SKM-1 (cell line): Measurements from ENCODE around the gene ARHGAP15.

Experiments
- DNase-seq: peaks from one replicate; lab custom pipeline; 2025; ENCODE audit not compliant: unreplicated experiment; lab: John Stamatoyannopoulos, UW

The ARHGAP15 gene

GRCh38 chr2:143704451-143705106 lies 575.4 kb downstream of the ARHGAP15 start:
- DNase-seq = no peak

GRCh38 chr2:143705108-143705707 lies 576.0 kb downstream of the ARHGAP15 start:
- DNase-seq = no peak

GRCh38 chr2:143706354-143706753 lies 577.1 kb downstream of the ARHGAP15 start:
- no peak for DNase-seq

GRCh38 chr2:143708682-143709081 lies 579.5 kb downstream of the ARHGAP15 start:
- no peak for DNase-seq

- no peak for DNase-seq
Observed at GRCh38 chr2:143710196-143710595, 581.0 kb downstream of the ARHGAP15 start.

GRCh38 chr2:143710879-143711278 lies 581.7 kb downstream of the ARHGAP15 start:
- DNase-seq = no peak

GRCh38 chr2:143716522-143716921 lies 587.3 kb downstream of the ARHGAP15 start:
- DNase-seq = no peak

GRCh38 chr2:143717053-143717452 lies 587.8 kb downstream of the ARHGAP15 start:
- no peak for DNase-seq

- DNase-seq = no peak
Observed at GRCh38 chr2:143717536-143718168, 588.4 kb downstream of the ARHGAP15 start.

GRCh38 chr2:143718745-143719144 lies 589.5 kb downstream of the ARHGAP15 start:
- no peak for DNase-seq

- DNase-seq = no peak
Observed at GRCh38 chr2:143719406-143719805, 590.2 kb downstream of the ARHGAP15 start.

GRCh38 chr2:143720095-143720664 lies 591.0 kb downstream of the ARHGAP15 start:
- no peak for DNase-seq

GRCh38 chr2:143725400-143725799 lies 596.2 kb downstream of the ARHGAP15 start:
- DNase-seq = no peak

- no peak for DNase-seq
Observed at GRCh38 chr2:143726151-143726845, 597.1 kb downstream of the ARHGAP15 start.

GRCh38 chr2:143728498-143728897 lies 599.3 kb downstream of the ARHGAP15 start:
- DNase-seq = no peak

GRCh38 chr2:143729296-143729814 lies 600.1 kb downstream of the ARHGAP15 start:
- no peak for DNase-seq

GRCh38 chr2:143730155-143730952 lies 601.1 kb downstream of the ARHGAP15 start:
- DNase-seq = no peak

- DNase-seq = no peak
Observed at GRCh38 chr2:143730953-143731260, 601.7 kb downstream of the ARHGAP15 start.

- no peak for DNase-seq
Observed at GRCh38 chr2:143732076-143732475, 602.9 kb downstream of the ARHGAP15 start.

- no peak for DNase-seq
Observed at GRCh38 chr2:143732871-143733270, 603.7 kb downstream of the ARHGAP15 start.

- DNase-seq = no peak
Observed at GRCh38 chr2:143734507-143734906, 605.3 kb downstream of the ARHGAP15 start.
